ENCODE results near the gene MTCL1.

The MTCL1 gene

DNA sequence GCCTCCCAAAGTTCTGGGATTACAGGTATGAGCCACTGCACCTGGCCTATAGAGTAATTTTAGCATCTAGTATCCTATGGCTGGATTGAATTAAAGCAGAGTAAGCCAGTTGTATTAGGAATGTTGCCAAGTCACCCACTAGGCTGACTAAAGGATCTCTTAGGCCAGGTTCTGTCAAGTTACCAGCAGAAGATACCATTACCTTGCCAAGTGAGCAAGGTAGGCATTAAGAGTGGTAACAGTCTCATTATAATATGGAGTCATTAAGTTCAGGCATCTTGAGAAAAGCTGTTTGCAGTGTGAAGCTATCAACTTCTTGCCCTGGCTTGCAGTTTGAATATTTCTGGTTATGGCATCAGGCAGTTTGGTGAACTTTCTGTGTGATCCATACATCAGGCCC, 37.0 kb upstream of the MTCL1 start:
- no peak overlapping the region for H3K4me3 ChIP-seq (ENCODE audit: low read depth, low read length)
- no peak for DNase-seq (ENCODE audit: low read depth)
- TF ChIP-seq, protein P1, sequence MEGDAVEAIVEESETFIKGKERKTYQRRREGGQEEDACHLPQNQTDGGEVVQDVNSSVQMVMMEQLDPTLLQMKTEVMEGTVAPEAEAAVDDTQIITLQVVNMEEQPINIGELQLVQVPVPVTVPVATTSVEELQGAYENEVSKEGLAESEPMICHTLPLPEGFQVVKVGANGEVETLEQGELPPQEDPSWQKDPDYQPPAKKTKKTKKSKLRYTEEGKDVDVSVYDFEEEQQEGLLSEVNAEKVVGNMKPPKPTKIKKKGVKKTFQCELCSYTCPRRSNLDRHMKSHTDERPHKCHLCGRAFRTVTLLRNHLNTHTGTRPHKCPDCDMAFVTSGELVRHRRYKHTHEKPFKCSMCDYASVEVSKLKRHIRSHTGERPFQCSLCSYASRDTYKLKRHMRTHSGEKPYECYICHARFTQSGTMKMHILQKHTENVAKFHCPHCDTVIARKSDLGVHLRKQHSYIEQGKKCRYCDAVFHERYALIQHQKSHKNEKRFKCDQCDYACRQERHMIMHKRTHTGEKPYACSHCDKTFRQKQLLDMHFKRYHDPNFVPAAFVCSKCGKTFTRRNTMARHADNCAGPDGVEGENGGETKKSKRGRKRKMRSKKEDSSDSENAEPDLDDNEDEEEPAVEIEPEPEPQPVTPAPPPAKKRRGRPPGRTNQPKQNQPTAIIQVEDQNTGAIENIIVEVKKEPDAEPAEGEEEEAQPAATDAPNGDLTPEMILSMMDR (IDR thresholded peaks at IDR 0.05; ENCODE audit: low read depth, low read length) = no peak
- TF ChIP-seq POLR2A (IDR thresholded peaks at IDR 0.05; ENCODE audit: extremely low read depth, insufficient read length) (no peak), MYC (IDR thresholded peaks at IDR 0.05; ENCODE audit: low read depth, low read length) (no peak), MAX (IDR thresholded peaks at IDR 0.05; ENCODE audit: low read depth, low read length) (no peak)

GRCh38 chr18:8669571-8669970, 35.8 kb upstream of the MTCL1 start:
- TF ChIP-seq, protein P1 (IDR thresholded peaks at IDR 0.05; ENCODE audit: low read depth, low read length) = no peak
- TF ChIP-seq POLR2A (IDR thresholded peaks at IDR 0.05; ENCODE audit: extremely low read depth, insufficient read length) (no peak), MYC (IDR thresholded peaks at IDR 0.05; ENCODE audit: low read depth, low read length) (no peak), MAX (IDR thresholded peaks at IDR 0.05; ENCODE audit: low read depth, low read length) (no peak)
- DNase-seq (ENCODE audit: low read depth) = no peak
- H3K4me3 ChIP-seq (ENCODE audit: low read depth, low read length) = no peak overlapping the region

- TF ChIP-seq, protein P1 (IDR thresholded peaks at IDR 0.05; ENCODE audit: low read depth, low read length) = no peak
- TF ChIP-seq POLR2A (IDR thresholded peaks at IDR 0.05; ENCODE audit: extremely low read depth, insufficient read length) (no peak), MAX (IDR thresholded peaks at IDR 0.05; ENCODE audit: low read depth, low read length) (no peak), MYC (IDR thresholded peaks at IDR 0.05; ENCODE audit: low read depth, low read length) (no peak)
- no peak overlapping the region for H3K4me3 ChIP-seq (ENCODE audit: low read depth, low read length)
- DNase-seq (ENCODE audit: low read depth) = no peak
These were observed 31.8 kb upstream of the MTCL1 start for GRCh38 chr18:8673256-8674209.

DNA sequence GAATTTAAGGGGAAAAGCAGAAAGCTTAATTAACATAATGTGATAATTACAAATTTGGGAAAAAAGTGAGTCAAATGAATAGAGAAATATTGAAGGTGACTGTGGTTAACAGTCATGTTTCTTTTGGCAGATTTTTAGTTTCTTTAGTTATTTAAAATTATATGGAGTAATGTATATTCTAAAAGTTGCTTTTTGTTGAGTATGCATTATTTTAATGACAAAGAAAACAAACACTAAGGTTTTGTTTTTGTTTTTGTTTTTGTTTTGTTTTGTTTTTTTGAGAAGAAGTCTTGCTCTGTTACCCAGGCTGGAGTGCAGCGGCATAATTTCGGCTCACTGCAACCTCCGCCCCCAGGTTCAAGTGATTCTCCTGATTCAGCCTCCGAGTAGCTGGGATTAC, 30.3 kb upstream of the MTCL1 start:
- DNase-seq (ENCODE audit: low read depth) = no peak
- no peak overlapping the region for H3K4me3 ChIP-seq (ENCODE audit: low read depth, low read length)
- TF ChIP-seq MAX (IDR thresholded peaks at IDR 0.05; ENCODE audit: low read depth, low read length) (no peak), MYC (IDR thresholded peaks at IDR 0.05; ENCODE audit: low read depth, low read length) (no peak), POLR2A (IDR thresholded peaks at IDR 0.05; ENCODE audit: extremely low read depth, insufficient read length) (no peak)
- TF ChIP-seq, protein P1 (IDR thresholded peaks at IDR 0.05; ENCODE audit: low read depth, low read length) = no peak

DNA sequence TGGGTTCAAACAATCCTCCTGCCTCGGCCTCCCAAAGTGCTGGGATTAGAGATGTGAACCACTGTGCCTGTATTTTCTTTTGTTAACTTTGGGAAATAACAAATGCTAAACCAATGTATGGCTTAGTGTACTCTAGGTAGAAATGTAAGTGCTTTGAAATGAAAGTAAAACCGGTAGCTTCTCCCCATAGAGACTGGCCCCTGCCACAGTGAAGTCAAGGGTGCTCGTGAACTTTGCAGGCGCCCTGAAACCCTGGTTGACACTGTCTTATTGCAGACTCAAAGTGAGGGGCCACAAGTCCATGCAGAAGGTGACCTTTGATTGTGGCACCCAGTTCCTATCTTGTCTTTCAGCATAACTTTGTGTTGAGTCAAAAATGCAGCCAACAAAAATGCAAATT, 24.2 kb upstream of the MTCL1 start:
- no peak overlapping the region for H3K4me3 ChIP-seq (ENCODE audit: low read depth, low read length)
- no peak for DNase-seq (ENCODE audit: low read depth)
- TF ChIP-seq MAX (IDR thresholded peaks at IDR 0.05; ENCODE audit: low read depth, low read length) = no peak
- TF ChIP-seq, protein P1 (IDR thresholded peaks at IDR 0.05; ENCODE audit: low read depth, low read length) = no peak
- no peak for TF ChIP-seq MYC (IDR thresholded peaks at IDR 0.05; ENCODE audit: low read depth, low read length)
- TF ChIP-seq POLR2A (IDR thresholded peaks at IDR 0.05; ENCODE audit: extremely low read depth, insufficient read length) = no peak
